Hepatocyte (in vitro differentiated cells): ENCODE data around the gene CKLF.

ENCODE experiments used
- EZH2 ChIP-seq: fragments of 200-600 bp; sonication (generic); IDR thresholded peaks from 2 replicates; pipeline ENCODE4 v1.6.1; 2016; ENCODE audit warnings: antibody characterized with exemption, mild to moderate bottlenecking, borderline replicate concordance
- EZH2phosphoT487 ChIP-seq: fragments of 200-600 bp; sonication (generic); IDR thresholded peaks from one replicate; pipeline ENCODE4 v1.6.1; 2018; ENCODE audit warnings: antibody characterized with exemption, mild to moderate bottlenecking, low read depth, moderate library complexity; ENCODE audit not compliant: unreplicated experiment, severe bottlenecking
- TF ChIP-seq, protein P1 (sequence below): fragments of 200-600 bp; sonication (generic); IDR thresholded peaks from 2 replicates; pipeline ENCODE4 v1.5.1; 2016; ENCODE audit warnings: antibody characterized with exemption, mild to moderate bottlenecking; ENCODE audit not compliant: poor library complexity

DNA sequence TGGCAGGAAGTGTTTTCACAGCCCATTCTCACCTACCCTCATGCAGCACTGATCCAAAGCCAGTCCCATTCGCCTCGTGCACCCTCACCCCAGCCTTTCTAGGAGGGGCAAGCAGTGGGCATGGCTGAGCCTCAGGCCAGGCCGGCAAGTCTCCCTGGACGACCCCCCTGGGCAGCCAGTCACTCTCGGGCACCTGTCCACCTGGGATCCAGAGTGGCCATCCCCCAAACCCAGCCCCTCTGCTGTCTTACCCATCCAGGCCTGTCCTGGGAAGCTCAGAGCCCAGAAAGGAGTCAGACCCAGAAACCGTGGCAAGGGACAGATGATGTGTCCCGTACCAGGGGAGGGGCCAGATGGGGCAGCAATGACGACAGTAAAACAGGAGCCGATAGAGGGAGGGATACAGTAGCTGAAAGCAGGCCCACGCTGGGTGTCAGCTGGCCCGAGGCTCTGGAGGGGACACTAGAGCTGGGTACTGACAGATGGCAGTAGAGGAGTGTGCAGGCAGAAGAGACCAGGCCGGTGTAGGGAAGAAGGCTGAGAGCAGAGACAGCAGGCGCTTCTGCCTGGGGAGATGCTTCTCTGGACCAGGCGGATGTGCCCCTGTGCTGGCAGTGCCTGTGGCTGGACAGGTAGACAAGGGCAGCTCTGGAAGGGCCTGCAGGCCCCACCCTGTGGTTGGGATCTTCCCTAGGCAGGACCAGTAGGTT, 57.9 kb downstream of the CKLF start:
- TF ChIP-seq, protein P1, sequence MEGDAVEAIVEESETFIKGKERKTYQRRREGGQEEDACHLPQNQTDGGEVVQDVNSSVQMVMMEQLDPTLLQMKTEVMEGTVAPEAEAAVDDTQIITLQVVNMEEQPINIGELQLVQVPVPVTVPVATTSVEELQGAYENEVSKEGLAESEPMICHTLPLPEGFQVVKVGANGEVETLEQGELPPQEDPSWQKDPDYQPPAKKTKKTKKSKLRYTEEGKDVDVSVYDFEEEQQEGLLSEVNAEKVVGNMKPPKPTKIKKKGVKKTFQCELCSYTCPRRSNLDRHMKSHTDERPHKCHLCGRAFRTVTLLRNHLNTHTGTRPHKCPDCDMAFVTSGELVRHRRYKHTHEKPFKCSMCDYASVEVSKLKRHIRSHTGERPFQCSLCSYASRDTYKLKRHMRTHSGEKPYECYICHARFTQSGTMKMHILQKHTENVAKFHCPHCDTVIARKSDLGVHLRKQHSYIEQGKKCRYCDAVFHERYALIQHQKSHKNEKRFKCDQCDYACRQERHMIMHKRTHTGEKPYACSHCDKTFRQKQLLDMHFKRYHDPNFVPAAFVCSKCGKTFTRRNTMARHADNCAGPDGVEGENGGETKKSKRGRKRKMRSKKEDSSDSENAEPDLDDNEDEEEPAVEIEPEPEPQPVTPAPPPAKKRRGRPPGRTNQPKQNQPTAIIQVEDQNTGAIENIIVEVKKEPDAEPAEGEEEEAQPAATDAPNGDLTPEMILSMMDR, result no peak
- no peak for TF ChIP-seq EZH2phosphoT487
- no peak for TF ChIP-seq EZH2
